ENCODE data around the gene EFHD1.
A peak's percentile ranks its signal among the peaks of the same experiment; 100 is the strongest.
"Not testable (repeated sequence)": the region's sequence is repeated elsewhere in the genome, so short reads cannot be mapped to it uniquely, and the experiment has no call there.

The EFHD1 gene

GRCh38 chr2:232621186-232621585, 12.2 kb upstream of the EFHD1 start:
- no peak for DNase-seq

DNA sequence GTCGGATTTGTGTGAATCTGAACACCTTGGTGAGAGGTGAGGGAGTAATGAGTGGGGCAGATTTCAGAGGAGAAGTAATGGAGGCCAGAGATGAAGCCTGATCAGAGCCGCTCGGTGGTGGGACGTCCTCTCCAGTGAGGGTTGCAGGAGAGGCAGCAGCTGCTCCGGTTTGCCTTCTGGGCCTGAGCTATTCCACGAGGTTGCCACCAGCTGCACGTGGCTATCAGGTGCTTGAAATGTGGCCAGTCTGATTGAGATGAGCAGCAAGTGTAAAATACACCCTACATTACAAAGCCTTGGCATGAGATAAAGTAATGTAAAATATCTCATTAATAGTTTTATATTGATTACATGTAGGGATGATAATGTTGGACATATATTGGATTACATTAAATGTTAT, 10.8 kb upstream of the EFHD1 start:
- no peak for DNase-seq

- no peak for DNase-seq
These were observed 9.3 kb upstream of the EFHD1 start for GRCh38 chr2:232623768-232624765.

- DNase-seq = no peak
These were observed 6.8 kb upstream of the EFHD1 start for GRCh38 chr2:232626584-232626983.

- no peak for DNase-seq
These were observed 4.8 kb upstream of the EFHD1 start for GRCh38 chr2:232628466-232629128.

DNA sequence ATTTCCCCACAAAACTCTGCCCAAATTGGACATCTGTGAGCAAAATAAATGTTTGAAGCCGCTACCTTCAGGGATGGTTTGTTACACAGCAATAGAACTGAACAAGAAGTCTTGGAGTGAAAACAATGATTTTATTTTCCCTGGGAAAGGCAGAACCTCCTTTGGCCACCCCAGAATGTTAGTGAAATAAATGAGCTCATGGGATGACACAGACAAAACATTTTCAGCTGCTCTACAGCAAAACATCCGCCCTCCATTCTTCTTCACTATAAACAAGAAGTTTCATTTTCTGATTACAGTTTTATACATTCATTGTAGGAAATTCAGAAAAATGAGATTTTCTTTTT, 4.3 kb upstream of the EFHD1 start:
- DNase-seq = no peak

DNA sequence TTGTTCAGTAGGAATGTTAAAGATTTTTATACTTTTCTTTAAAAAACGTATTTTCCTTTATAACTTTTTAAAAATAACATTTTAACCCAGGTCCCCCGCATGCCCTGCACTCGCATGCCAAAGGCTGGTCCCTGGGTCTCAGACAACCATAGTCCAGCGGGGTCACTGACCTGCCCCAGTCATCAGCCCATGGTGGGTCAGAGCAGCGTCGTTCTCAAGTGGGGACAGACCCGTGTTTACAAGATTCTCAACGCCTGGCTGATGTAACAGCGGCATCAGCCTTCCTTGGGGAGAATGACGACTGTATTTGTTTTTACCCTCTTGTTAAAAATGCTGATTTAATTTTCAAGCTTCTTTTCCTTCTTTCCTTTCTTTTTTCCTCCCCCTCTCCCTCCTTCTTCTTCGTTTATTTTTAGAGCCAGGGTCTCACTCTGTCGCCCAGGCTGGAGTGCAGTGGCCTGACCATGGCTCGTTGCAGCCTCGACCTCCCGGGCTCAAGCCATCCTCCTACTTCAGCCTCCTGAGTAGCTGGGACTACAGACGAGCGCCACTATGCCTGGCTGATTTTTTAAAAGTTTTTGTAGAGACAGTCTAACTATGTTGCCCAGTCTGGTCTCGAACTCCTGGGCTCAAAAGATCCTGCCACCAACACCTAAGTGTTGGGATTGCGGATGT, 1.0 kb upstream of the EFHD1 start:
- no peak for DNase-seq

DNA sequence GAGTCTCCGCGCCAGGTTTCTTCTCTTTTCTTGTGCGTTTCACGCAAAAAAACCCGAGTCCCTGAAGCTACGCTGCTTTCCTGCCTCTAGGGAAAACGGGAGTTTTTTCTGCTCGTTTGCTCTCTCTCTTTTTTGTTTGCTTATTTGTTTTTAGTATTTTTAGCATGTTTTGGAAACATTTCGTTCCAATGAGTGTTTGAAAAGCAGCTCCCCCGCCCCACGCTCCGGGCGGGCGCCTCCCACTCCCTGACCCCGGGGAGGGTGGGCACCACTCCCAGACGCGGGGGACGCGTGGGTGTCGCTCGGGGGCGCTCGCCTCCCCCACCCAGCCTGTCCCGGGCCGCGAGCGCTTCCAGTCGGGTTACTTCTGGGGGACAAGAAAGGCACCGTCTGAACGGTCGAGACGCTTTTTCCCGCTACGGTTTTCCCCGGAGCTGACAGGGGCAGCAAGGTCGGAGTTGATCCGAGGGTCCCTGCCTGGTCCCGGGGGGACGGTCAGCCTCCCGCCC, 446 bp upstream of the EFHD1 start:
- no peak for DNase-seq

DNA sequence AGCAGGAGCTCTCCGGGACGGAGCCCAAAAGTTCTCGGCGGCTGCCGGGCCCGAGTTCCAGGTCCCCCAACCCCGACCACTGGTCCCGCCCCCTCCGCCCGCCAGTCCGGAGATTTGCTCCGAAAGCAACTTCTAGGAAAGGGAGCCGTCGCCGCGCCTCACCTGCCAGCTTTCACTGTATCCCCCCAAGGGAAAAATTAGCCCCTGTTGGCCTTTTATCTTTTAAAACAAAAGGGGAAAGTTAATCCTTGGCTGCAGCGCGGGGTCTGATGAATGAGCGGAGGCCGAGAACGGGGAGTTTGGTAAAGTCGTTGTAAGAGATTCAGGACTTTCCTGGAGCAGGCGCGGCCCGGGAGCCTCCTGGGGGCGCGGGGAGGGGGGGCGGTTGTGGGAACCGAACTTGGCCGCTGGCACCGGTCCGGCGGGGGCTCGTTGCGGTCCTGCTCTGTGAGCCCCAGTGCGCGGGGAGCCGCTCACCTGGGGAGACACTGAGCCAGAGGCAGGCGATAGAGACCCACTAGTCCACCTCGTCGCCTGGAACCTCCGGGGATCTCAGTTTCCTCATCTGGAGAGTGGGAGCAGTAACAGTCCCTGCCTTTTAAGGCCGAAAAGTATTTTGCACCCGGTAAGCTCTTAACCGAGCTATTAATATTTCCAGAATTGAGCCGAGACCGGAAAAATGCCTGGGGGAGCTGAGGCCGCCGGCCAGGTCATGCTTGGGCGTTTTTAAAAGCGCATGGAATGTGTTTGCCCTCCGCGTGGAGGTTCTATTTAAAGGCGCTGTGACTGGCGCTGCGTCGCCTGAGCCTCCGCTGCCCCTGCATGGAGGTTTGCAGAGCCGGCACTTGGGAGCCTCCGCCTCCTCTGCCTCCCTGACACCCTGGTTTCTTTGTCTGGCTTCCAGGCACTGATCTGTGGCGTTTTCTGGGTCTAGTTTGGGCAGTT, 1.1 kb downstream of the EFHD1 start:
- no peak for DNase-seq

DNA sequence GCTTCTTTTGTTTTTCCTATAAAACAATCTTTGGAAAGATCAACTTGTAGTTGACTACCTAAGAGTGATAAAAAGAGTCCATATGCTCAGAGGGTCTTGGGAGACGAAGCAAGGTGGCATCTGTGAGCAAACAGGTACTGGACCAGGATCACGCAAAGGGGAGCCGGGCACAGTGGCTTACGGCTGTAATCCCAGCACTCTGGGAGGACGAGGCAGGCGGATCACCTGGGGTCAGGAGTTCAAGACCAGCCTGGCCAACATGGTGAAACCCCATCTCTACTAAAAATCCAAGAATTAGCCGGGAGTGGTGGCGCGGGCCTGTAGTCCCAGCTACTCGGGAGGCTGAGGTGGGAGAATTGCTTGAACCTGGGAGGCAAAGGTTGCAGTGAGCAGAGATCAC, 2.0 kb downstream of the EFHD1 start:
- not testable (repeated sequence) for DNase-seq

DNA sequence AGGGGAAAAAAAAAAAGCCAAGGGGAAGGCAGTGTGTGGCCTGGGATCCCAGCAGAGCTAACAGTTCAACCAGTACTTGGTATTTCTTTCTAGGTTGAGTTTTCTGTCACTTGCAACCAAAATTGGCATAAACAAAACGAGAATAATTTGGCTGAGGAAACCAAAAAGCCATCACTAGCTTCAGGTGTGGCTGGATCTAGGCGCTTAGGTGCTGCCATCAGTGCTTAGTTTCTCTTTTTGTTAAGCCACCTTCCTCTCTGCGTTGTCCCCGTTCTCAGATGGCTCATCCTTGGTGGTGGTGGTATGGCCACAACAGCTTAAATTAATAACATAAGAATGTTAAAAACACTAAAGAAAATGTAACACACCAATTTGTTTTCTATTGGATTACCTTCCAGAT, 2.4 kb downstream of the EFHD1 start:
- no peak for DNase-seq

DNA sequence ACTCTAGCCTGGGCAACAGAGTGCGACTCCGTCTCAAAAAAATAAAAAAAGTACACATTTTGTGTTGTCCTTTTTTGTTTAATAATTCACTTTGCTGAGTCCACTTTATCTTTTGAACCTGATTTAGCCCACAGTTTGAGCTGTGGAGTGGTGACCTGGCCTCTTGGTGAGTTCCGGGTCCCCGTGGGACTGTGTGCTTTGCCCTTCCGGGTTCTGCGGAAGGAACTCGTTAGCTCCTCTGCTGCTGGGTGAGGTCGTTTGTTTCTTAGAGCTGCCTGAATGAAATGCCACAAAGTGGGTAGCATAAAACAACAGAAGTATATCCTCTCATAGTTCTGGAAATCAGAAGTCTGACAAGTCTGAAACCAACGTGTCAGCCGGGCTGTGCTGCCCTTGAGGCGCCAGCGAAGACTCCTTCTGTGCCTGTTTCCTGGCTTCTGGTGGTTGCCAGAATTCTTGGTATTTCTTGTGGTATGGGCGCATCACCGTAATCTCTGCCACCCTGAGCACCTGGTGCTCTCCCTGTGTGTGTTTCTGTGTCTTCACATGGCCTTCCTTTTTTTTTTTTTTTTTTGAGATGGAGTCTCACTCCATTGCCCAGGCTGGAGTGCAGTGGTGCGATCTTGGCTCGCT, 3.5 kb downstream of the EFHD1 start:
- DNase-seq = no peak

DNA sequence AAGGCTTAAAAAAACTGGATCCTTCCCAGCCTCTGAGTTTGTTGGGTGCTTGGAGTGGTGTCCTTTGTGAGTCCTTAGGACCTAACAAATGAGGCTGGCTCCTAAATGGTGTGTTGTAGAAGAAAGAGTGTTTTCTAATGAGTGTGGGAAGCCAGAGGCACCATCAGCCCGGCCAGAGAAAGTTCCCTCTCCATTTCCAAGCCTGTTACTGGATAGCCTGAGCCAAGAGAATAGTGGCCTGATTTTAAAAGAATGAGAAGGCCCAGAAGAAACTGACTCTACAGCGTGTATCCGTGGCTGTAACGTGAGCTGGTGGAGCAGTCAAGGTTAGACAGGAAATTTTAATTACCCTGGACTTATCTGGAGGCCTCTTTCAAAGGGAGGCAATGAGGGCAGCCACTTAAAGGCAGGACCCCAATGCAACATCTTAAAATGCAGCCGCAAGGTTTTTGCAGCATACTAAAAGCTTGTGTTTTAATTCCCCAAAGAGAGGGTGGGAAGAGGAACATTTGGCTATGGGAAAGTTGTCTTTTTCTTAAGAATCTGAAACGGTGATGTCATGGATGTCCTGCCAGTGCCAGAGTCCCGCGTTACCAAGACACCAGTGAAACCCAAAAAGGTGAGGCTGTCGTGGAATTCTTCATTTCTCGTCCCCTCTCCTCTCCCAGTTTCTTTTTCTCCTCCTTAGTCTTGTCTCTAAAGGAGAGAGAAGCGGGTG, 4.6 kb downstream of the EFHD1 start:
- DNase-seq = no peak

DNA sequence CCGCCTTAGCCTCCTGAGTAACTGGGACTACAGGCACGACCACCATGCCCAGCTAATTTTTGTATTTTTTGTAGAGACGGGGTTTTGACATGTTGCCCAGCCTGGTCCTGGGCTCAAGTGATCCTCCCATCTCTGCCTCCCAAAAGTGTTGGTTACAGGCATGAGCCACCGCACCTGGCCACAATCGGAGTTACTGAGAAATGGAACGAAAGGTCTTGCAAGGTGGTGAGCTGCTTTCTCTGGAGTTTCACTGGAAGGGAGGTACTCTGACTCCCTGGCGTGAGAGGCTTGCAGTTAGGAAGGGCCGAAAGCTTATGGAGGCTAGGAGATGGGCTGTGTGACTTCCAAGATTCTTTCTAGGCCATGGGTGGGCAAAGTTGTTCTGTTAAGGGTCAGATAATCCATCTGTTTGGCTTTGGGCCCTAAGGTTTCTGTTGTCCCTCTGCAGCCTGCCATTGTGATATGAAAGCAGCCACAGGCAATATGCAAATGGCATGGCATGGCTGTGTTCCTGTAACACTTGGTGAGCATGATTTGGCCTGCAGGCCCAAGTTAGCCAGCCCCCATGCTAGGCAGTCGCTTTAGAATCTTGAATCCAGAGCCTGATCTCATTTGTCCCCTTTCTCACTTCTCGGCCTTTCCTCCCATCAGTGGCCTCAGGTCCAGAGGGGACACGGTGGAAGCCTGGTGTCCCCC, 7.9 kb downstream of the EFHD1 start:
- DNase-seq = no peak

DNA sequence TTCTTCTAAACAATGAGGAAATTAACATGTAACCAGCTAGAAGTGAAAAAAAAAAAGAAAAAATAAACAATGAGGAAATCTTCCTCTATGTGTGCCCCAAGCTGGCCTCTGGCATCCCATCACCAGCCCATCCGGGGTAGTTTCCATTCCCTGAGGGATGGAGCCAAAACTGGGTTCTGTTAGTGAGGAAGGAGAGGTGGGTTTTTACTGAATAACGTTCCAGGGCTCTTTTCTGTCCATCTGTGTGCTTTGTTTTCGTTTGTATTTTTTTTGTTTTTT, 9.7 kb downstream of the EFHD1 start:
- no peak for DNase-seq

GRCh38 chr2:232643813-232644347, 10.5 kb downstream of the EFHD1 start:
- DNase-seq = no peak

DNA sequence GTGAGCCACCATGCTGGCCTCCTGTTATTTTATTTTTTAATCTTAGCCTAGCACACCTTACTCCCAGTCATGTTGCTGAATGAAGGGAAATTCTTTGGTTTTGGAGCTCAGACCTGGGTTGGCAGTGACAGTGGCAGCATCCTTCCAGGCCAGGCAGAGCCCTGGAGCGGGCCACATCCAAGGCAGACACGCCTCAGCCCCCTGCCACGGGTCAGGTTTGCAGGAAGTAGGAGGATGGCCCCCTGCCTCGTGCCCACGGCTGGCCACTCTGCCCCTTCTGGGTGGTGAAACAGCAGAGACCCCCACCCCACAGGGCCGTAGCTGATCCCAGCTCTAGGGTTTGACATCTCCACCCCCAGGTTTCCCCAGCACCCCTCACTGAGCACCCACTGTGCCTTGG, 11.7 kb downstream of the EFHD1 start:
- no peak for DNase-seq

- no peak for DNase-seq
These were observed 13.3 kb downstream of the EFHD1 start for GRCh38 chr2:232646726-232647125.

GRCh38 chr2:232647261-232647660, 13.9 kb downstream of the EFHD1 start:
- DNase-seq = no peak

- no peak for DNase-seq
These were observed 15.6 kb downstream of the EFHD1 start for GRCh38 chr2:232649033-232649432.

GRCh38 chr2:232652505-232652851, 19.1 kb downstream of the EFHD1 start:
- DNase-seq = peak; percentile 18

All from fibroblast of upper back skin (primary cell).